ENCODE data around the gene MAP3K15.

DNA sequence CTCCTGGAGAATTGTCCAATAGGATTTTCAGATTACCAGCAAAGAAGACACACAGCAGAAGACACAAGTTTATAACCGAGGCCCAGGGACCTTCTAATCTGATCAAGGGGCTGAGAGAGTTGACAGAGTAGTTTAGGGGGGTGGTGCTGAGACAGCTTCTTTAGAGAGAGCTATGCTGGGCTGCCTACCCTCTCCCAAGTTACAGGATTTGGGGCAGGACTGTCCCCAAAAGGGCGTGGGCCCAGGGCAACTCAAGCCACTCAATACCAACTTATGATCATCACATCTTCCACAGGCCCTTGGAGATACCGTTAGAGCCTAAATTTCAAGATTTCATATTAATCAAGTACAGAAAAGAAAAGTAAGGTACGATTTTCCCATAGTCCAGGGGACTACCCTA lies 128.6 kb downstream of the MAP3K15 start:
- TF ChIP-seq, protein P1, sequence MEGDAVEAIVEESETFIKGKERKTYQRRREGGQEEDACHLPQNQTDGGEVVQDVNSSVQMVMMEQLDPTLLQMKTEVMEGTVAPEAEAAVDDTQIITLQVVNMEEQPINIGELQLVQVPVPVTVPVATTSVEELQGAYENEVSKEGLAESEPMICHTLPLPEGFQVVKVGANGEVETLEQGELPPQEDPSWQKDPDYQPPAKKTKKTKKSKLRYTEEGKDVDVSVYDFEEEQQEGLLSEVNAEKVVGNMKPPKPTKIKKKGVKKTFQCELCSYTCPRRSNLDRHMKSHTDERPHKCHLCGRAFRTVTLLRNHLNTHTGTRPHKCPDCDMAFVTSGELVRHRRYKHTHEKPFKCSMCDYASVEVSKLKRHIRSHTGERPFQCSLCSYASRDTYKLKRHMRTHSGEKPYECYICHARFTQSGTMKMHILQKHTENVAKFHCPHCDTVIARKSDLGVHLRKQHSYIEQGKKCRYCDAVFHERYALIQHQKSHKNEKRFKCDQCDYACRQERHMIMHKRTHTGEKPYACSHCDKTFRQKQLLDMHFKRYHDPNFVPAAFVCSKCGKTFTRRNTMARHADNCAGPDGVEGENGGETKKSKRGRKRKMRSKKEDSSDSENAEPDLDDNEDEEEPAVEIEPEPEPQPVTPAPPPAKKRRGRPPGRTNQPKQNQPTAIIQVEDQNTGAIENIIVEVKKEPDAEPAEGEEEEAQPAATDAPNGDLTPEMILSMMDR (IDR thresholded peaks at IDR 0.05; ENCODE audit: insufficient read depth, low read length) = no peak
- TF ChIP-seq POLR2AphosphoS5 (IDR thresholded peaks at IDR 0.05; ENCODE audit: low read depth) (no peak), SPI1 (IDR thresholded peaks at IDR 0.05; ENCODE audit: borderline replicate concordance, low read depth) (no peak)
- TF ChIP-seq, protein P2, sequence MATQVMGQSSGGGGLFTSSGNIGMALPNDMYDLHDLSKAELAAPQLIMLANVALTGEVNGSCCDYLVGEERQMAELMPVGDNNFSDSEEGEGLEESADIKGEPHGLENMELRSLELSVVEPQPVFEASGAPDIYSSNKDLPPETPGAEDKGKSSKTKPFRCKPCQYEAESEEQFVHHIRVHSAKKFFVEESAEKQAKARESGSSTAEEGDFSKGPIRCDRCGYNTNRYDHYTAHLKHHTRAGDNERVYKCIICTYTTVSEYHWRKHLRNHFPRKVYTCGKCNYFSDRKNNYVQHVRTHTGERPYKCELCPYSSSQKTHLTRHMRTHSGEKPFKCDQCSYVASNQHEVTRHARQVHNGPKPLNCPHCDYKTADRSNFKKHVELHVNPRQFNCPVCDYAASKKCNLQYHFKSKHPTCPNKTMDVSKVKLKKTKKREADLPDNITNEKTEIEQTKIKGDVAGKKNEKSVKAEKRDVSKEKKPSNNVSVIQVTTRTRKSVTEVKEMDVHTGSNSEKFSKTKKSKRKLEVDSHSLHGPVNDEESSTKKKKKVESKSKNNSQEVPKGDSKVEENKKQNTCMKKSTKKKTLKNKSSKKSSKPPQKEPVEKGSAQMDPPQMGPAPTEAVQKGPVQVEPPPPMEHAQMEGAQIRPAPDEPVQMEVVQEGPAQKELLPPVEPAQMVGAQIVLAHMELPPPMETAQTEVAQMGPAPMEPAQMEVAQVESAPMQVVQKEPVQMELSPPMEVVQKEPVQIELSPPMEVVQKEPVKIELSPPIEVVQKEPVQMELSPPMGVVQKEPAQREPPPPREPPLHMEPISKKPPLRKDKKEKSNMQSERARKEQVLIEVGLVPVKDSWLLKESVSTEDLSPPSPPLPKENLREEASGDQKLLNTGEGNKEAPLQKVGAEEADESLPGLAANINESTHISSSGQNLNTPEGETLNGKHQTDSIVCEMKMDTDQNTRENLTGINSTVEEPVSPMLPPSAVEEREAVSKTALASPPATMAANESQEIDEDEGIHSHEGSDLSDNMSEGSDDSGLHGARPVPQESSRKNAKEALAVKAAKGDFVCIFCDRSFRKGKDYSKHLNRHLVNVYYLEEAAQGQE (IDR thresholded peaks at IDR 0.05; ENCODE audit: insufficient replicate concordance, low read depth) = no peak
